IPS-20b (cell line): Measurements from ENCODE around the gene ZNF431.

ENCODE experiments used
- H3K27ac ChIP-seq: one replicate; pipeline ENCODE4 v1.5.1; 2013; ENCODE audit warnings: low read length
- H3K27me3 ChIP-seq: 2 replicates; pipeline ENCODE4 v1.6.1; 2013; ENCODE audit warnings: mild to moderate bottlenecking, low read length, inconsistent platforms; ENCODE audit not compliant: insufficient read depth
- H3K36me3 ChIP-seq: 2 replicates; pipeline ENCODE4 v1.6.1; 2013; ENCODE audit warnings: low read depth, mild to moderate bottlenecking, inconsistent platforms, low read length, moderate library complexity; ENCODE audit not compliant: insufficient read depth
- H3K4me1 ChIP-seq: 2 replicates; pipeline ENCODE4 v1.6.1; 2013; ENCODE audit warnings: mild to moderate bottlenecking, control low read depth, inconsistent platforms, low read length, moderate library complexity; ENCODE audit not compliant: insufficient read depth
- H3K4me3 ChIP-seq: 2 replicates; pipeline ENCODE4 v1.5.1; 2013; ENCODE audit warnings: mild to moderate bottlenecking, low read length, inconsistent platforms
- H3K9ac ChIP-seq: 2 replicates; pipeline ENCODE4 v1.6.1; 2013; ENCODE audit warnings: low read depth, mild to moderate bottlenecking, inconsistent platforms, low read length, moderate library complexity
- H3K9me3 ChIP-seq: 2 replicates; pipeline ENCODE4 v1.6.1; 2013; ENCODE audit warnings: mild to moderate bottlenecking, low read depth, low read length, inconsistent platforms; ENCODE audit not compliant: insufficient read depth

Gene ZNF431

GRCh38 chr19:21141787-21142464 lies at the start of gene ZNF431:
TSS of gene ZNF431 (plus strand) at chr19:21142040. CDS start at chr19:21142184, 144 bp downstream.
- Histone ChIP-seq H3K9me3 (peaks cover 9% of the 10 kb centered on the region), H3K27me3 (no peaks in the 10 kb centered on the region), H3K27ac (peak within 1 kb of the TSS; percentile 86), H3K9ac (peak within 1 kb of the TSS; percentile 98), H3K36me3 (peaks cover 39% of the 10 kb centered on the region), H3K4me3 (peak within 1 kb of the TSS; percentile 97), H3K4me1 (peaks cover 2% of the 10 kb centered on the region; the same call in 1 of the 2 replicates)

GRCh38 chr19:21092109-21092508 lies 49.7 kb upstream of the ZNF431 start:
- Histone ChIP-seq H3K36me3 (peaks cover 22% of the 10 kb centered on the region), H3K4me3 (no peak overlapping the region), H3K9me3 (no peaks in the 10 kb centered on the region), H3K27ac (no peak overlapping the region), H3K27me3 (no peaks in the 10 kb centered on the region), H3K9ac (no peak overlapping the region; the same call in 1 of the 2 replicates), H3K4me1 (peaks cover 3% of the 10 kb centered on the region)

GRCh38 chr19:21094347-21095025 lies 47.4 kb upstream of the ZNF431 start:
- peaks cover 3% of the 10 kb centered on the region for H3K4me1 ChIP-seq
- H3K27ac ChIP-seq: no peak overlapping the region
- no peaks in the 10 kb centered on the region for H3K27me3 ChIP-seq
- no peak overlapping the region for H3K9ac ChIP-seq
- no peaks in the 10 kb centered on the region for H3K9me3 ChIP-seq
- peaks cover 11% of the 10 kb centered on the region for H3K36me3 ChIP-seq
- H3K4me3 ChIP-seq: no peak overlapping the region

GRCh38 chr19:21098291-21098690 lies 43.5 kb upstream of the ZNF431 start:
- no peaks in the 10 kb centered on the region for H3K27me3 ChIP-seq
- no peak overlapping the region for H3K4me3 ChIP-seq

GRCh38 chr19:21101521-21102242 lies 40.2 kb upstream of the ZNF431 start:
- Histone ChIP-seq H3K27me3 (no peaks in the 10 kb centered on the region), H3K4me1 (no peaks in the 10 kb centered on the region), H3K4me3 (no peak overlapping the region), H3K27ac (no peak overlapping the region), H3K36me3 (peaks cover 27% of the 10 kb centered on the region), H3K9me3 (no peaks in the 10 kb centered on the region), H3K9ac (no peak overlapping the region)

More at GRCh38 chr19:21098291-21098690, 43.5 kb upstream of the ZNF431 start:
- Histone ChIP-seq H3K9ac (no peak overlapping the region), H3K27ac (no peak overlapping the region), H3K36me3 (peaks cover 10% of the 10 kb centered on the region; the same call in 1 of the 2 replicates), H3K9me3 (no peaks in the 10 kb centered on the region), H3K4me1 (no peaks in the 10 kb centered on the region)

- H3K4me1 ChIP-seq: no peaks in the 10 kb centered on the region
- H3K9me3 ChIP-seq: no peaks in the 10 kb centered on the region
- H3K27ac ChIP-seq: no peak overlapping the region
- H3K36me3 ChIP-seq: peaks cover 25% of the 10 kb centered on the region
- no peaks in the 10 kb centered on the region for H3K27me3 ChIP-seq
- H3K4me3 ChIP-seq: no peak overlapping the region
- H3K9ac ChIP-seq: no peak overlapping the region
Observed at GRCh38 chr19:21109116-21109515, 32.7 kb upstream of the ZNF431 start.

GRCh38 chr19:21110183-21110582 lies 31.7 kb upstream of the ZNF431 start:
- H3K27me3 ChIP-seq: no peaks in the 10 kb centered on the region
- H3K4me1 ChIP-seq: no peaks in the 10 kb centered on the region
- no peak overlapping the region for H3K4me3 ChIP-seq
- no peaks in the 10 kb centered on the region for H3K9me3 ChIP-seq
- H3K9ac ChIP-seq: no peak overlapping the region
- no peak overlapping the region for H3K27ac ChIP-seq
- peaks cover 15% of the 10 kb centered on the region for H3K36me3 ChIP-seq

GRCh38 chr19:21115430-21115829 lies 26.4 kb upstream of the ZNF431 start:
- Histone ChIP-seq H3K9me3 (no peaks in the 10 kb centered on the region; the same call in 1 of the 2 replicates), H3K9ac (no peak overlapping the region), H3K4me3 (no peak overlapping the region), H3K36me3 (peaks cover 39% of the 10 kb centered on the region), H3K27ac (no peak overlapping the region), H3K4me1 (no peaks in the 10 kb centered on the region), H3K27me3 (no peaks in the 10 kb centered on the region)

GRCh38 chr19:21117041-21117907 lies 24.6 kb upstream of the ZNF431 start:
- Histone ChIP-seq H3K9me3 (no peaks in the 10 kb centered on the region; the same call in 1 of the 2 replicates), H3K36me3 (peaks cover 43% of the 10 kb centered on the region), H3K27ac (no peak overlapping the region)

GRCh38 chr19:21126078-21126477 lies 15.8 kb upstream of the ZNF431 start:
- H3K4me1 ChIP-seq: peaks cover 8% of the 10 kb centered on the region; the same call in 1 of the 2 replicates
- H3K27me3 ChIP-seq: no peaks in the 10 kb centered on the region
- no peaks in the 10 kb centered on the region for H3K9me3 ChIP-seq
- H3K9ac ChIP-seq: no peak overlapping the region
- no peak overlapping the region for H3K4me3 ChIP-seq
- 0 out of 2 replicates have a peak, but pooled peaks cover 7% of the 10 kb centered on the region for H3K36me3 ChIP-seq
- no peak overlapping the region for H3K27ac ChIP-seq

More at GRCh38 chr19:21117041-21117907, 24.6 kb upstream of the ZNF431 start:
- Histone ChIP-seq H3K4me1 (no peaks in the 10 kb centered on the region), H3K9ac (no peak overlapping the region), H3K27me3 (no peaks in the 10 kb centered on the region), H3K4me3 (no peak overlapping the region)

- H3K9ac ChIP-seq: no peak overlapping the region
- H3K4me3 ChIP-seq: no peak overlapping the region
- no peak overlapping the region for H3K27ac ChIP-seq
- no peaks in the 10 kb centered on the region for H3K27me3 ChIP-seq
- H3K4me1 ChIP-seq: peaks cover 8% of the 10 kb centered on the region; the same call in 1 of the 2 replicates
- 0 out of 2 replicates have a peak, but pooled peaks cover 5% of the 10 kb centered on the region for H3K36me3 ChIP-seq
- no peaks in the 10 kb centered on the region; the same call in 1 of the 2 replicates for H3K9me3 ChIP-seq
Observed at GRCh38 chr19:21127001-21127400, 14.8 kb upstream of the ZNF431 start.
